Hippocampal formation (tissue), 2 donors: ENCODE measurements around the gene PCSK7.

Source experiments
- DNase-seq, 2 donors: peaks; one replicate each; lab custom pipeline; 2025; lab: John Stamatoyannopoulos, UW

The PCSK7 gene

GRCh38 chr11:117230999-117231841 is 653 bp downstream of the PCSK7 start:
- no peak for DNase-seq

DNA sequence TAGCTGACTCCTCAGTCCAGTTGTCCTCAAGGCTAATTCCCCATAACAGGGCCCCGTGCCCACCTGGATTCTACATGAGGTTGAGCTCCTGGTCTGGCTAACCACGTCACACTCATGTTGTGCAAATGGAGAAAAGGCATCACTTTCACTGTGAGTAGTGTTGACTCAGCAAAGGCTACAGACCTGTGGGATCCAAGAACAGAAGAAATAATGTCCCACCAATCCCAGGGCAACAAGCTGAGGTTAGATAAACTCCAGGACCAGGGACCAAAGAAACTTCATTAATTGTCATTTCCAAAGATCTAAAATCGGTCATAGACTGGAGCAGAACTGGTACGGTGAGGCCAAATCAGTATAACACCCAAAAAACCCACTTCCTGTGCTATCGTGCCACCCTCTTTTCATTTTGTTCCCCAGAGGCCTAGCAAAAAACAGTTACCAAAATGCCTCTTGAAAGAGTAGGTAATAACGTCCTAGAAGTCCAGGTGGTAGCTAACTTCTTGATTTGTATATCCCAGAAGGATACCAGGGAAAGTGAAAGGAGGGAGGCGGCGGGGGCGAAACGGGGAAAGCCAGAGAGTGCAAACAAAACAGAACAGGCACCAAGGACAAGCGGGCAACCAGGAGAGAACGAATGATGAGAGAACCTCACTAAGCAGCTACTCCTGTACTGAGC is 1.4 kb downstream of the PCSK7 start:
- DNase-seq, result no peak

- no peak for DNase-seq
These were observed 2.0 kb downstream of the PCSK7 start for GRCh38 chr11:117229931-117230285.

GRCh38 chr11:117229411-117229810 is 2.5 kb downstream of the PCSK7 start:
- no peak for DNase-seq

- no peak for DNase-seq
These were observed 3.8 kb downstream of the PCSK7 start for GRCh38 chr11:117228091-117228490.

- DNase-seq, result peak; percentile 40 to 90
These were observed 5.2 kb downstream of the PCSK7 start for GRCh38 chr11:117226388-117227385.

- no peak for DNase-seq
These were observed 6.2 kb downstream of the PCSK7 start for GRCh38 chr11:117225553-117226170.

DNA sequence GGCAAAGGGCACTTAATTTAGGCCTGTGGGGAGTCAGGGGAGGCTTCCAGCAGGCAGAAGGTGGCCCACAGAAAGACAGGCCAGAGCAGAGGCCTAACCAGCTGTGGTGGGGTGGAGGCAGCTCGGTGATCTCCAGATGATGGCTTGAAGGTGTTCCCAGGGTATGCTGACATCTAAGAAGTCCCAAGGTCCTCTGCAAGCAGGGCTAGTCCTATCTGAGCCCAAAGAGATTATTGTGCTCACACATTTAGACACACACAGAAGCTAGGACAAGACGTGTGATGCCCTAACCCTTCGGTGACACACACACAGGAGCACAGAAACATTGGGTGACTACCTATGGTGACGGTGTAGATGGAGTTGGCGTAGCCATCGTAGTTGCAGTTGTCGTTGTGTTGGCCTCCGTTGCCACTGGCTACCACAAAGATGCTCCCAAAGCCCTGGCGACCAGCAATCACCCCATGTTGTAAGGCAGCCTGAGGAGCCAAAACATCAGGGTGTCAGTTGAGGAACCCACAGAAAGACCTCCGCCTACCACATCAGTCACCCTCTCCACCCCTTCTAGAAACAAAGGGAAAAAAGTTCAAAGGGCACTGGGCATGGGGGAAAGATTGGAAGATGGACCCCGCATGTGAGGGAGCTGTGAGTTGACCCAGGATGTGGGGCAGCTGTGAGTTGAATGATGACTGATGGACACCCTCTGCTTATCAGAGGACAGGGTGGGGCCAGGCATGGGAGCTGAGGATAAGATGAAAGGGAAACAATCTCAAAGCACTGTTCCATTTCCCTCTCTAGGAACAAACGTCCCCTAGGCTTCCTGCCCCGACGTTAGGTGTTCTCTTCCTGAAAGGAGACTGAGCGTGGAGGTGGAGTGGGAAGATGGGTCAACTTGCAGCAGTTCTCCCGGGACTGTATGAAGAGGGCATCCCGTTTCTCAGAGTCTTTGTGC is 7.9 kb downstream of the PCSK7 start:
- no peak for DNase-seq

DNA sequence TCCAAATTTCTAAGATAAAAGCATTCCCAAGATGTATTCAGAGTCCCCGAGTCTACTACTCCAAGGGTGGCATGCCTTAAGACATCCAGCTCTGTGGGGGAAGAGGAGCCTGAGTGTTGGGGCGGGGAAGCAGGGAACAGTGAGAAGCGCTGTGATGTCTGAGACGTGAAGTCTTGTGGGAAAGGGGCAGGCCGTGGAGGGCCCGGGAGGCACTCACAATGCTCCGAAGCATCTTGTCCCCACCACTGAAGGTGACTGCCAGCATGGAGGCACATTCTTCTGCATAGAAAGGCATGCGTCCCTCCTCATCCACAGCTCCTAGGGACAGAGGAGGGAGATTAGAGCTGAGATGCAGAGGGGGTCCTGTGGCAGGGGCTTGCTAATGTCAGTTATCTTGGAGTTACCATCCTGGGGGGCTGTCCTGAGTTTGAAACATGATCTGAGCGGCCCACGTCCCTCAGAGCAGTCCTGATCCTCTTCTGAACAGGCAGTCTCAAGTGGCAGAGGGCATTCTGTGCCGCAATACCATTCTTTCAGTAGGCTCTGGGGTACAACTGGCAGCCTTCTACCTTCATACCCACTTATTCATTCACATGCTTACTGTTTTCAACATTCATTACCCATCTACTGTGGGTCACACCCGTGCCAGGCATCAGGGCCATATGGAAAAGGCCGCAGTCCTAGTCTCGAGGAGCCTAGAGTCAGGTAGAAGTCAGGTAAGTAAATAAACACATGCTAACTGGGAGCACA is 8.7 kb downstream of the PCSK7 start:
- DNase-seq, result no peak

DNA sequence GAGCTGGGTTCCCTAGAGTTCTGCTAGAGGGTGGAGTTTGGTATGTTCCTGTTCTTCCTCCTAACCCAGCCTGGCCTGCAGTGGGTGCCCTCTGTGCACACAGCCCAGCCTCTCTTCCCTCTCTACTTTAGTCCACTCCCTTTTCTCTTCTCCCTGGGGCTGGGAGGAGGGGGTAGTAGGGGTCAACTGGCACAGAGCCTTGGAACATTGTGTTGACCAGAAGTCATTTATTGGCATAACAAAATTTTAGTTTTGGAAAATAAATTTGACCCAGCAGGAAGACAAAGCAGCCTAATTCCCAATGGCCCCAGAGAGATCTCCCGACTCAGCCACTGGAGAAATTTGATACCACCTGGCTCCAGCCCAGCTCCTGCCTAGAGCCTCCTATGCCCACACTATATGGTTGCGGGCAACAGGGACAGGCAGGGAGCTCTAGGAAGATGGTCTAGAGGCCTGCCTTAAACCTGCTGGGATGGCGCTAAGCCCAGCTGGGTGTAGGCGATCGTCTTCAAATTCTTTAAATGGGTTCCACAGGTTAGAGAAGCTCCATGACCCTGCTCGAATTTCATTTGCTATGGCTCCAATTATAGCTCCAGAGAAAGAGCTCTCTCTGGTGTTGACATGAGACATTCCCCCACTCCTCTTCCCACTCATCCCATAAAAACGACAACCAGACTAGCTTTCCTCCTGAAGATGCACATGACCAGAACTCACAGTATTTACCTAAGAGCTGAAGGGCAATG is 9.9 kb downstream of the PCSK7 start:
- no peak for DNase-seq

DNA sequence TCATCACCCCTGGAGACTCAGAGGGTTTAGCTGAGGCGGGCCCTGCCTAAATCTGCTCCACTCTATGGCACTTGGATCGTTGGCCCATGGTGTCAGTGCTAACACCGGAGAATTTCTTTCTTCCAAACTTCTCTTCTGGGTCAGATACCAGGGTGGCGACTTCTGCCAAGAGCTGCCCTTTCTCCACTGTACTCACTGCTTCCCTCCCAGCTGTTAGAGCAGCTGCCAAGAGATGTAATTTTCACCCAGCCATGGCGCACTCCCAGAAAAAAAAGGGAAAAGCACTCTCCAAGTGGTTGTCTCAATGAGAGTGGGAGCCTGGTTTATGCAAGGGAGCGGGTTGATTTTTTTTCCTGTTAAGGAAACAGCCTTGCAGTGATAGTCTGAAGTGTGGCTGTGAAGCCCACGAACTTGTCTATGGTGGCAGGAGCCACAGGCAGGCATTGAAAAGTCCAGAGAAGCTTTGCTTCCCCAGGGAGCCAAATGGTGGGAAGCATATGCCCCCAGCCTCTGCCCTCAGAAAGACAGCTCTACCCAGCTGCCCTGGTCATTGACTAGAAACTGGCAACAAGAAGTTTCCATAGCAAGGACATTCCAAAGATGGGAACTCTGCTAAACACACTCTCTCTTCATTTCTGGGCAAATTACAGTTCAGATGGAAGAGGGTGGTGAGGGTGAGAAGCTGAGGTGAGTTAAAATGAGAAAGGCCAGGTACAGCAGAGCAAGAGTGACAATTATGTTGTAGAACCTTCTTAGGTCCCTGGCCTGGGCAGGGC is 10.7 kb downstream of the PCSK7 start:
- peak in 1 of 2 donors; percentile 21 for DNase-seq

- DNase-seq, result peak; percentile 30 to 44
These were observed 11.3 kb downstream of the PCSK7 start for GRCh38 chr11:117220568-117220967.

GRCh38 chr11:117219995-117220394 is 11.9 kb downstream of the PCSK7 start:
- no peak for DNase-seq

DNA sequence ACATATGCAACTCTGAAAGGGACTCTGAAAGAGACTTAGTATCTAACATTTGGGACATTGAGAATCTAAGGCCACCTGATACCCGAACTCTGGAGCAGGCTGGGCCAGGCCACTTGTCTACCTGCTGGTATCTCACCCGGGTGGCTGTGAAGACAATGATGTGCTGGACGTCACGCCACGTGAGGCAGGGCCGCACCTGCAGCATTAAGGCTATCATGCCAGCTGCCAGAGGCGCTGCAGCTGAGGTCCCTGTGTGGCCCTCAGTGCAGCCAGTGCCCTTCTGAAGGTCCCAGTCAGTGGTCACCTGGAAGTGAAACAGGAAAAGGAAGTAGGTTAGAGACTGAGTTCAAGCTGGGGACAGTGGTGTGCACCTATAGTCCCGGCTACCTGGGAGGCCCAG is 12.4 kb downstream of the PCSK7 start:
- no peak for DNase-seq

GRCh38 chr11:117219001-117219400 is 12.9 kb downstream of the PCSK7 start:
- DNase-seq, result no peak

- DNase-seq, result no peak
These were observed 13.5 kb downstream of the PCSK7 start for GRCh38 chr11:117218133-117218915.
